ENCODE measurements around the gene ASGR1.
"Not testable (repeated sequence)": the region's sequence is repeated elsewhere in the genome, so short reads cannot be mapped to it uniquely, and the experiment has no call there.

The ASGR1 gene

DNA sequence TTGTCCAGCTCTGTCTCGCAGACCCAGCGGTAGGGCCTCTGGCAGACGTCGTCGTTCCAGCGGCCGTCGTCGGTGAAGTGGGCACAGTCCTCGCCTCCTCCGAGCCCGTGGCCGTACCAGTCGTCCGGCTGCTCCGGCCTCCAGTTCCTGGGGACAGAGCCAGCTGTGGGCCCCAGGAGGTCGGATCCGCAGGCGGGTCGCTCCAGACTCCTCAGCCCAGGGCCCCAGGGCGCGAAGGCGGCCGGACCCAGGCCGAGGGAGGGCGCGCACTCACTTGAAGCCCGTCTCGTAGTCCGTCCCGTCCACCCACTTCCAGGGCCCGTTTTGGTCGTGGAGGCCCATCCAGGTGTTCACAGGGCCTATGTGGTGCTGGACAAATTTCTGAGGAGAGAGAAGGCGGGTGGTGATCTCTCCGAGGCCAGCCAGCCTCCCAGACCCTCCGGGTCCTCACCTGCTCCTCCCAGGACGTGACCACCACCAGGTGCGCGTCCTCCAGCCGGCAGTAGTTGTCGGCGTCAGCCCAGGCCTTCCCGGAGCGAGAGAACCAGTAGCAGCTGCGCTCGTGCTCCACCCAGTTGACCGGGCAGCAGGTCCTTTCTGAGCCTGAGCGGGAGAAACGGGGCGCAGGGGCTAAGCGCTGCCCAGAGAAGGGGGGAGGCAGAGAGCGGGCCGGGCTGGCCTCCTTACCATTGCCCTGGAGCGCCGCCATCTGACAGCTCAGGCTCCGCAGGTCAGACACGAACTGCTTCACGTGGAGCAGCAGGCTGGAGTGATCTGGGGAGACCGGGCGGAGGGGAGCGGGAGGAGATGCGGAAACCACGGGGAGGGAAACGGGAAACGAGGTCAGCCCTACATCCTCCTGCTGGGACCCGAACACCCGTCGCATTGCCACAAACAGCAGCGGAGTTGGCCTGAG, 5.2 kb downstream of the ASGR1 start:
- ATAC-seq (replicated peaks) (peak; percentile 79), DNase-seq (peak; percentile 22 to 43 (median 41))
- Mint-ChIP-seq H3K4me3 (no peak overlapping the region), H3K9me3 (peaks cover 0 to 4% of the 10 kb centered on the region in 2 donors), H3K27ac (no peak overlapping the region), H3K36me3 (ENCODE audit: insufficient read depth) (no peaks in the 10 kb centered on the region), H3K4me1 (ENCODE audit: low read depth in 2 of 2) (peaks cover 6 to 8% of the 10 kb centered on the region in 2 donors), H3K27me3 (peaks cover 9% of the 10 kb centered on the region in 2 donors)

DNA sequence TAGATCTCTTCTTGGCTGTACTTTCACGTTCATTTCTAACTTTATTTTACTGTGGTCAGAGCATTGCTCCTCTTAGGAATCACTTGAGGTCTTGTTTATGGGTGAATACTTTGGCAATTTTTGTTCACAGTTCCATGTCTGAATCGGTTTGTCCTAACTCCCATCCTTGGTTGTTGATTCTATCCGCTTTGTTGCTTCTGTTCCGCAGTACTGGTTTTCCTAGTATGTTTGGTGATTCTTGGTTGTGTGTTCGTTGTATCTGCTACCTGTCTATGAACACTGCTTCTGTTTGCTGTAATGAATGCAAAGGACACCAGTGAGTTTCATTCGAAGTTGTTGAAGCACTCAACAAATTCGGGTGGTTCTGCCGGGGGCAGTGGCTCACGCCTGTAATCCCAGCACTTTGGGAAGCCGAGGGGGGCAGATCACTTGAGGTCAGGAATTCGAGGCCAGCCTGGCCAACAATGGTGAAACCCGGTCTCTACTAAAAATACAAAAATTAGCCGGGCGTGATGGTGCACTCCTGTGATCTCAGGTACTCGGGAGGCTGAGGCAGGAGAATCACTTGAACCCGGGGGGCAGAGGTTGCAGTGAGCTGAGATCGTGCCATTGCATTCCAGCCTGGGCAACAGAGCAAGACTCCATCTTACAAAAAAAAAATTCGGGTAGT, 6.5 kb downstream of the ASGR1 start:
- not testable (repeated sequence) for H3K27ac Mint-ChIP-seq; H3K36me3 Mint-ChIP-seq (ENCODE audit: insufficient read depth); H3K4me3 Mint-ChIP-seq; DNase-seq; ATAC-seq (replicated peaks); H3K27me3 Mint-ChIP-seq; H3K4me1 Mint-ChIP-seq (ENCODE audit: low read depth in 2 of 2); H3K9me3 Mint-ChIP-seq

DNA sequence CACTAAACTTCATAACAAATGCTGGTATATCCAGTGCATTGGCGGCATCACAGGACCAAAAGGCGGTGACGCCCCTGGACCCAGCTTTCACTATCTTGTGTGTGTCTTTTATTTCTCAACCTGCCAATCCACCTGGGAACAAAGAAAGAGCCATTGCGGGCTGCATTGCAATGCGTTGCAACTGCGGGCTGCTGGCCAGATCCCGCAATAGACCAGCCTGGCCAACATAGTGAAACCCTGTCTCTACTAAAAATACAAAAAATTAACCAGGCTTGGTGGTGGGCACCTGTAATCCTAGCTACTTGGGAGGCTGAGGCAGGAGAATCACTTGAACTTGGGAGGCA, 9.6 kb downstream of the ASGR1 start:
- H3K36me3 Mint-ChIP-seq (ENCODE audit: insufficient read depth); H3K9me3 Mint-ChIP-seq; DNase-seq; H3K4me3 Mint-ChIP-seq; ATAC-seq (replicated peaks); H3K27ac Mint-ChIP-seq; H3K4me1 Mint-ChIP-seq (ENCODE audit: low read depth in 2 of 2): not testable (repeated sequence)
- peaks cover 21 to 24% of the 10 kb centered on the region in 2 donors for H3K27me3 Mint-ChIP-seq

DNA sequence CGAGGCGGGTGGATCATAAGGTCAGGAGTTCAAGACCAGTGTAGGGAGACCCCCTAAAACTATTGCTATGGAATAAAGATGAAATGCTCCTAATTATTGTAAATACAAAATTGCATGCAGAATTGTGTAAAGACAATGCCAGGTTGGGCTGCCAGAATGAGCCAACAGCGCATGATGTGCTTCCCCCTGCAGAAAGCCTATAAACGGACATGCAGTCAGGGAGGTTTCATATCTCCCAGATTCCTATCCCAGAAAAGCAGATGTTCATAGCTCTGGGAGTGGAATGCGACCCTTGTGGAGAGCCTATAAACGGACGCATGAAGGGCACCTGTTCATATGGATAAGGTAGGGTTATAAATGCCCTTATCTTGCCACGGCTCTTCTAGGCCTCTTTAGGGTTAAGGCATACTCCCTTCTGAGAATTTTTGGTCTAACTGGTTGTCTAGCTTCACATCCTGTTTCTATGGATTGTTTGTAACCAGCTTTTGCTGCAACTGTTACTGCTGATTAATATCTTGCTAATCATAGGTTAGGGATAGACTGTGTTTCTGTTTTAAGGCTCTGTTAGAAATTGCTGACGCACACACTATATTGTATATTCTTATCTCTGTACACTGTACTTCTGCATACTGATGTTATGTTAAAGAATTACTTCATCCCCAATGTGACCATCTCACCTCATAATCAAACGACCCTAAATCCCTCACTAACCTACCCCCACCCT, 10.2 kb downstream of the ASGR1 start:
- H3K27ac Mint-ChIP-seq; ATAC-seq (replicated peaks); DNase-seq; H3K4me3 Mint-ChIP-seq; H3K4me1 Mint-ChIP-seq (ENCODE audit: low read depth in 2 of 2); H3K36me3 Mint-ChIP-seq (ENCODE audit: insufficient read depth); H3K9me3 Mint-ChIP-seq: not testable (repeated sequence)
- peaks cover 26% of the 10 kb centered on the region in 2 donors for H3K27me3 Mint-ChIP-seq

DNA sequence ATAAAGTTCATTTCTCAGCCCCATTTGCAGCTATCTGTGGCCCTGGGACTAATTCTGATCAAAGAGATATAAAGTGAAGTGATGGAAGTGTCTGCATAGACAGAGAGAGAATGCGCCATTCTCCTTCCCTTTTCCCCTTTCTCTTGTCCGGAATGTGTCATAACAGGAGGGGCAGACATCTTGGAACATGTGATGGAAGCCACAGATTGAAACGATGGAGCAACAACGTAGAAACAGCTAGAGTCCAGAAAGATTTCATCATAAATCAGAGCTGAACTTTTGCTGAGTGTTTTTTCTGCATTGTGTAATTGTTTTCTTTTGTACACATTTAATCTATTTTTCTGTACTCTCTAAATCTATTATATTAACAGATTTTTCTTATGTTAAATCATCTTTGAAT, 11.3 kb downstream of the ASGR1 start:
- DNase-seq (no peak), ATAC-seq (replicated peaks) (no peak)
- peaks cover 0 to 4% of the 10 kb centered on the region in 2 donors for H3K9me3 Mint-ChIP-seq
- H3K27me3 Mint-ChIP-seq = peaks cover 29 to 37% of the 10 kb centered on the region in 2 donors
- H3K27ac Mint-ChIP-seq = no peak overlapping the region
- H3K4me3 Mint-ChIP-seq = no peak overlapping the region
- no peaks in the 10 kb centered on the region for H3K36me3 Mint-ChIP-seq (ENCODE audit: insufficient read depth)
- no peaks in the 10 kb centered on the region for H3K4me1 Mint-ChIP-seq (ENCODE audit: low read depth in 2 of 2)

DNA sequence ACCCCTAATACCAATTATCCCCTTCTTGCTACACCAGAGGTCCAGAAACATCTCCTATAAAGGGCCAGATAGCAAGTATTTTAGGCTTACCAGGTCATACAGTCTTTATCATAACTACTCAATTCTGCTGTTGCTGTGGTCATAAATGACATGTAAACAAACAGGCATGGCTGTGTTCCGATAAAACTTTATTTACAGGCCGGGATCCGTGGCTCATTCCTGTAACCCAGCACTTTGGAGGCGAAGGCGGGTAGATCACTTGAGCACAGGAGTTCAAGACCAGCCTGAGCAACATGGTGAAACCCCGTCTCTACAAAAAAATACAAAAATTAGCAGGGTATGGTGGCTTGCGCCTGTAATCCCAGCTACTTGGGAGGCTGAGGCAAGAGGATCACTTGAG, 12.3 kb downstream of the ASGR1 start:
- DNase-seq = no peak
- H3K27me3 Mint-ChIP-seq = peaks cover 34 to 44% of the 10 kb centered on the region in 2 donors
- no peak overlapping the region for H3K27ac Mint-ChIP-seq
- no peak for ATAC-seq (replicated peaks)
- H3K9me3 Mint-ChIP-seq = peaks cover 0 to 4% of the 10 kb centered on the region in 2 donors
- H3K4me3 Mint-ChIP-seq = no peak overlapping the region
- H3K36me3 Mint-ChIP-seq (ENCODE audit: insufficient read depth) = no peaks in the 10 kb centered on the region
- H3K4me1 Mint-ChIP-seq (ENCODE audit: low read depth in 2 of 2) = no peaks in the 10 kb centered on the region

DNA sequence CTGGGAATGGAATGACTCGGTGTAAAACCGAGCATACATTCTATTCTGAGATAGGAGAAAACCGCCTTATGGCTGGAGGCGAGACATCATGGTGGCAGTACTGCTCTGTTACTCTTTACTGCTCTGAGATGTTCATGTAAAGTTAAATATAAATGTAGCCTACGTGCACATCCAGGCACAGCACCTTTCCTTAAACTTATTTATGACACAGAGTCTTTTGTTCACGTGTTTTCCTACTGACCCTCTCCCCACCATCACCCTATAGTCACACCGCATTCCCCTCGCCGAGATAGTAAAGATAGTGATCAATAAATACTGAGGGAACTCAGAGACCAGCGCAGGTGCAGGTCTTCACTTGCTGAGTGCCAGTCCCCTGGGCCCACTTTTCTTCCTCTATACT, 19.6 kb downstream of the ASGR1 start:
- not testable (repeated sequence) for ATAC-seq (replicated peaks)

DNA sequence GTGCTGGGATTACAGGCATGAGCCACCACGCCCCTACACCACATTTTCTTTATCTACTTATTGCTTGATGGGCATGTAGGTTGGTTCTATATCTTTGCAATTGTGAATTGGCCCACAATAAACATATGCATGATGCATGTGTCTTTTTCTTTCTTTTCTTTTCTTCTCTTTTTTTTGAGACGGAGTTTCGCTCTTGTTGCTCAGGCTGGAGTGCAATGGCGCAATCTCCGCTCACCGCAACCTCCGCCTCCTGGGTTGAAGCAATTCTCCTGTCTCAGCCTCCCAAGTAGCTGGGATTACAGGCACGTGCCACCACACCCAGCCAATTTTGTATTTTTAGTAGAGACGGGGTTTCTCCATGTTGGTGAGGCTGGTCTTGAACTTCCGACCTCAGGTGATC, 20.7 kb downstream of the ASGR1 start:
- H3K4me1 Mint-ChIP-seq (ENCODE audit: low read depth in 2 of 2); H3K9me3 Mint-ChIP-seq; DNase-seq; H3K27ac Mint-ChIP-seq; H3K36me3 Mint-ChIP-seq (ENCODE audit: insufficient read depth); ATAC-seq (replicated peaks); H3K4me3 Mint-ChIP-seq: not testable (repeated sequence)
- peaks cover 37 to 71% of the 10 kb centered on the region in 2 donors for H3K27me3 Mint-ChIP-seq

More for the DNA sequence above, 19.6 kb downstream of the ASGR1 start:
- H3K4me3 Mint-ChIP-seq; H3K27ac Mint-ChIP-seq; H3K36me3 Mint-ChIP-seq (ENCODE audit: insufficient read depth); H3K4me1 Mint-ChIP-seq (ENCODE audit: low read depth in 2 of 2); H3K9me3 Mint-ChIP-seq; DNase-seq: not testable (repeated sequence)
- H3K27me3 Mint-ChIP-seq = peaks cover 33 to 80% of the 10 kb centered on the region in 2 donors

DNA sequence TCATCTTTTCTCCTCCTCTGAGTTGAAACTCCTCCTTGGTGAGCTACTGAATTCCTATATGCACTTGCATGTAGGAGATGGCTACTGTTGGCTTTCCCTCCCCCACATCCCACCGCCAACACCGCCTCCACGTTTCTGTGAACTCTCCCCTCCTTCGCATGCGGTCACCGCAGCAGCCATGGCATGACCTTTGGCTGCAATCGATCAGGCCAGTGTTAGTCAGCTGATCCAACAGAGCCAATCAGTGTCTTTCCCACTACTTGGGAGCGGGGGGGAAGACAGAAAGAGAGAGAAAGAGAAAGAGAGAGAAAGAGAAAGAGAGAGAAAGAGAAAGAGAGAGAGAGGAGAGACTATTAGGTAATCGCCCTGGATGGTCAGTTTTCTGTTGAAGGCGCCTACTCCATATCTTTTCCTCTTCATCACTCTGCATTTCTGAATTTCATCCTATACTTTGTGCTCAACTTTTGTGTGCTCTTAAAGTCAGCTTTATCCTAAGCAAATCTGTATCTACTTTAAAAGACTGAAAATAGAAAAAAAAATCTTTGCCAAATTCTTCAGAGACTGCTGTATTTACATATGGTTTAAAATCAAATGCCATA, 22.7 kb downstream of the ASGR1 start:
- Mint-ChIP-seq H3K27me3 (peaks cover 34 to 64% of the 10 kb centered on the region in 2 donors), H3K4me3 (no peak overlapping the region), H3K27ac (no peak overlapping the region), H3K9me3 (no peaks in the 10 kb centered on the region), H3K4me1 (ENCODE audit: low read depth in 2 of 2) (no peaks in the 10 kb centered on the region), H3K36me3 (ENCODE audit: insufficient read depth) (no peaks in the 10 kb centered on the region)
- no peak for ATAC-seq (replicated peaks)
- DNase-seq = no peak

DNA sequence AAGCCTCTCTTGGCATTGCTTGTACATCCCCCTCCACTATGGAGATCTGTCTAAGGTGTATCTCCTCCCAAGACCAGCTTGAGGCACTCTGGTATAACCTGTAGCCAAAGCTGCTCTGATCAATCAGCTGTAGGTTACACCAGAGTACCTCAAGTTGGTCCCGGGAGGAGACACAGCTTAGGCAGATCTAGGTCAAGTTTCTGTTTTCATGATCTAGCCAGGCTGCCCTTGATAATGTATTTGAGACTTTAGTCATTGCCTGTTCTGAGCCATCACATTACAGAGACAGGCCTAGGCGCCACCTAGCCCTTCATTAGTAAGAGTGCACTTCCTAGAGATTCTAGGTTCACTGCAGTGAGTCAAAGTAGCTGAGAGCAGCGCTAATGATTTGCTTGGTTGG, 31.4 kb downstream of the ASGR1 start:
- no peak overlapping the region for H3K4me3 Mint-ChIP-seq
- peaks cover 0 to 6% of the 10 kb centered on the region in 2 donors for H3K4me1 Mint-ChIP-seq (ENCODE audit: low read depth in 2 of 2)
- peaks cover 6 to 10% of the 10 kb centered on the region in 2 donors for H3K27me3 Mint-ChIP-seq
- ATAC-seq (replicated peaks) (peak; percentile 80), DNase-seq (no peak)
- H3K36me3 Mint-ChIP-seq (ENCODE audit: insufficient read depth) = no peaks in the 10 kb centered on the region
- peak overlapping the region in 1 of 2 donors; percentile 75 for H3K27ac Mint-ChIP-seq
- no peaks in the 10 kb centered on the region for H3K9me3 Mint-ChIP-seq

DNA sequence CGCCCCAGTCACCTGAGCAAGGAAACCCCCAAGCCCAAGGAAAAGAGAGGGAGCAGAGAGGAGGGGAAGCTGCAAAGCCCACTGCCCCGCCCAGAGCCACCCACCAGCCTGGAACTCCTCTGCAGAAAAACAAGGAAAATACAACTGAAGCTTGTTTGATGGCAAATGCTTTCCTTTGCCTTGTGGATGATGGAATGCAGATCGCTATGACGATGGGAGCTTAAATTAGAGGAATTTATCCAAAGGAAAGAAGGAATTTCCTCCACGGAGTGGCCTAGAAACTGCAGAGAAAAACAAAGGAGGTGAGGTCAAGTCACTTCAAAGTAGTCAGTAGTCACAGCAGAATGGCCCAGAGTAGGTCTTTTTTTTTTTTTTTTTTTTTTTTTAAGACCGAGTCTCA, 33.1 kb downstream of the ASGR1 start:
- DNase-seq = no peak
- no peak for ATAC-seq (replicated peaks)
- no peaks in the 10 kb centered on the region for H3K9me3 Mint-ChIP-seq
- H3K36me3 Mint-ChIP-seq (ENCODE audit: insufficient read depth) = no peaks in the 10 kb centered on the region
- H3K4me1 Mint-ChIP-seq (ENCODE audit: low read depth in 2 of 2) = peaks cover 0 to 6% of the 10 kb centered on the region in 2 donors
- H3K4me3 Mint-ChIP-seq = no peak overlapping the region
- H3K27me3 Mint-ChIP-seq = peaks cover 0 to 11% of the 10 kb centered on the region in 2 donors
- no peak overlapping the region for H3K27ac Mint-ChIP-seq

DNA sequence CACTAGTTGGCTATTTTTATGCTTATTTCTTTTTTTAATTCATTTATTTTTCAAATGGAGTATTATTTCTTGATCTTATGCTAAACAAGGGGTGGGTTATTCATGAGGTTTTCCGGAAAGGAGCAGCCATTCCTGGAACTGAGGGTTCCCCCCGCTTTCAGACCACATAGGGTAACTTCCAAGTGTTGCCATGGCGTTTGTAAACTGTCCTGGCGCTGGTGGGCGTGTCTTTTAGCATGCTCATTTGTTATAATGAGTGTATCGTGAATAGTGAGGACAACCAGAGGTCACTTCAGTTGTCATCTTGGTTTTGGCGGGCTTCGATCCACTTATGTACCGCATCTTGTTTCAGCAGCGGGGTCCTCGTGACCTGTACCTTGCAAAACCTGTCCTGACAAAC, 35.0 kb downstream of the ASGR1 start:
- no peaks in the 10 kb centered on the region for H3K36me3 Mint-ChIP-seq (ENCODE audit: insufficient read depth)
- no peak overlapping the region for H3K27ac Mint-ChIP-seq
- ATAC-seq (replicated peaks) = no peak
- DNase-seq = no peak
- peaks cover 0 to 30% of the 10 kb centered on the region in 2 donors for H3K27me3 Mint-ChIP-seq
- H3K9me3 Mint-ChIP-seq = no peaks in the 10 kb centered on the region
- H3K4me1 Mint-ChIP-seq (ENCODE audit: low read depth in 2 of 2) = peaks cover 0 to 8% of the 10 kb centered on the region in 2 donors
- H3K4me3 Mint-ChIP-seq = no peak overlapping the region

DNA sequence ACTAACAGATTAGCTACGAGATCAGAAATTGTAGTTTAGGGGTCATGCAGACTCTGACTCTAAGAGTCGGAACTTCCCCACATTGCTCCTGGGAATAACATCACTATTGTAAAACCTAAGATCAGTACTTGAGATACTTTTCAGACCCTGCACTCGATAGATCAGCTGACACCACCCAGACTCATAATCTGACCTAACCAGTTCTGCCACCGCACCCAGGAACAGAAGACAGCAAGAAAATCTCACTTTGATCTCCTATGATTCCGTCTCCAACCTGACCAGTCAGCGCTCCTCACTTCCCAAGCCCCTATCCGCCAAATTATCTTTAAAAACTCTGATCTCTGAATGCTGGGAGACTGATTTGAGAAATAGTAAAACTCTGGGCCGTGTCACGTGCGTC, 37.3 kb downstream of the ASGR1 start:
- Mint-ChIP-seq H3K4me3 (no peak overlapping the region), H3K36me3 (ENCODE audit: insufficient read depth) (no peaks in the 10 kb centered on the region), H3K9me3 (no peaks in the 10 kb centered on the region), H3K27me3 (peaks cover 0 to 48% of the 10 kb centered on the region in 2 donors), H3K27ac (no peak overlapping the region), H3K4me1 (ENCODE audit: low read depth in 2 of 2) (peaks cover 0 to 2% of the 10 kb centered on the region in 2 donors)
- ATAC-seq (replicated peaks) (no peak), DNase-seq (no peak)

Data from effector memory CD8-positive, alpha-beta T cell (primary cell).